Adrenal gland (tissue), 5 donors: ENCODE measurements around the gene SLC19A1.

Source experiments
- CTCF ChIP-seq, 6 experiments: fragments of 450-650 bp in 4 of 6; fragments of 200-600 bp in 2 of 6; sonication (generic) in 1 of 6; IDR thresholded peaks; 1 replicate in 5 of 6; 2 replicates in 1 of 6; pipeline versions ENCODE4 v1.5.1 to v1.8.0; 2016 to 2021; ENCODE audit warnings: antibody characterized with exemption in 6 of 6, mild to moderate bottlenecking in 2 of 6, moderate library complexity in 1 of 6
- POLR2A ChIP-seq, 2 donors: fragments of 450-650 bp; IDR thresholded peaks; one replicate each; pipeline ENCODE4 v1.6.1; 2017; ENCODE audit warnings: antibody characterized with exemption in 2 of 2, mild to moderate bottlenecking in 2 of 2, moderate library complexity in 1 of 2
- donor health status: DM: no; HTN: no; CAD: no.

- TF ChIP-seq CTCF (IDR thresholded peaks at IDR 0.05): no peak
- TF ChIP-seq POLR2A (IDR thresholded peaks at IDR 0.05): no peak
Measured at GRCh38 chr21:45465105-45465504, 77.1 kb downstream of the SLC19A1 start.
